OCI-LY3 (cell line): Measurements from ENCODE around the gene CNIH3.

Experiments
- H2AFZ ChIP-seq: fragments of 200-600, 300-600 bp; shearing (Covaris generic); 2 replicates; pipeline ENCODE4 v1.6.0; 2014; ENCODE audit warnings: antibody characterized with exemption, low read depth, low read length
- H3K27ac ChIP-seq: fragments of 200-600, 300-600 bp; sonication (generic); 2 replicates; pipeline ENCODE4 v1.5.1; 2014; ENCODE audit warnings: mild to moderate bottlenecking, low read length, moderate library complexity, mixed read lengths
- H3K27me3 ChIP-seq: fragments of 200-600, 300-600 bp; sonication (generic); 2 replicates; pipeline ENCODE4 v1.6.1; 2014; ENCODE audit warnings: low read depth, low read length, mixed read lengths
- H3K36me3 ChIP-seq: fragments of 200-600, 300-600 bp; sonication (generic); replicated peaks from 2 replicates; pipeline ENCODE3; 2014; ENCODE audit warnings: low read depth, low read length, mixed read lengths
- H3K4me1 ChIP-seq: fragments of 300-600, 200-600 bp; sonication (generic); 2 replicates; pipeline ENCODE4 v1.6.1; 2014; ENCODE audit warnings: low read length, mixed read lengths
- H3K4me2 ChIP-seq: fragments of 200-600, 300-600 bp; sonication (generic); 2 replicates; pipeline ENCODE4 v1.6.1; 2014; ENCODE audit warnings: low read length, mixed read lengths
- H3K4me3 ChIP-seq: fragments of 300-600, 200-600 bp; sonication (generic); 2 replicates; pipeline ENCODE4 v1.5.1; 2014; ENCODE audit warnings: antibody characterized with exemption, mild to moderate bottlenecking, low read length, moderate library complexity
- H3K79me2 ChIP-seq: fragments of 300-600, 200-600 bp; shearing (Covaris generic); 2 replicates; pipeline ENCODE4 v1.6.1; 2014; ENCODE audit warnings: mild to moderate bottlenecking, low read length, mixed read lengths
- H3K9ac ChIP-seq: fragments of 300-600, 200-600 bp; shearing (Covaris generic); 2 replicates; pipeline ENCODE4 v1.6.0; 2014; ENCODE audit warnings: mild to moderate bottlenecking, low read length, moderate library complexity
- H3K9me3 ChIP-seq: fragments of 200-600, 300-600 bp; shearing (Covaris generic); 2 replicates; pipeline ENCODE4 v1.6.1; 2014; ENCODE audit warnings: low read length, mixed read lengths; ENCODE audit not compliant: insufficient read depth
- H4K20me1 ChIP-seq: fragments of 200-600, 300-600 bp; sonication (generic); 2 replicates; pipeline ENCODE4 v1.6.1; 2016; ENCODE audit warnings: low read length, mixed read lengths; ENCODE audit not compliant: insufficient read depth
- CTCF ChIP-seq: fragments of 200-600, 300-600 bp; sonication (generic); IDR thresholded peaks from 2 replicates; pipeline ENCODE4 v1.5.1; 2014; ENCODE audit warnings: antibody characterized with exemption, low read length, low read depth
- EZH2phosphoT487 ChIP-seq: fragments of 200-600 bp; shearing (Covaris generic); IDR thresholded peaks from 2 replicates; pipeline ENCODE4 v1.6.1; 2018; ENCODE audit warnings: antibody characterized with exemption, mixed run types, low read depth

The CNIH3 gene

DNA sequence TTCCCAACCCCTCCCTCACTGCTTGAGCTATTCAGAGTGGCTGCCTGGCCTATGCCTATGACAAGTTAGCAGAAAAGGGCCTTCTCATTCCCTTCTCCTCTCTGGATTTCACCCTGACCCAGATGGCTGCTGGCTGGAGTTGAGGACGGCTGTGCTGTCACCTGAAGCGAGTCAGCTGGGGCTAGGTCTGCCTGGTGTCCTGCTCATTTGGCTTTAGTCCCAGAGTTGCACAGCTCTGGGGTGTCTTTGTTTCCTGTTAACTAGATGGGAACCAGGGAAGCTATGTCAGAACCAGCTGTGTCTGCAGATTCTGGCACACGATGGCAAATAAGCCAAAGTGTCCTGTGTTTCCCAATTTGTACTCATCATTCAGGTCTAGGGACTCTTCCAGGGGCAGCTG, 52.9 kb downstream of the CNIH3 start:
- H3K9me3 ChIP-seq = no peaks in the 10 kb centered on the region
- H3K4me1 ChIP-seq = peaks cover 13% of the 10 kb centered on the region
- no peak overlapping the region for H3K4me3 ChIP-seq
- H3K79me2 ChIP-seq = no peaks in the 10 kb centered on the region
- H3K27ac ChIP-seq = no peak overlapping the region
- H3K4me2 ChIP-seq = no peak overlapping the region
- TF ChIP-seq EZH2phosphoT487 (no peak), CTCF (no peak)
- no peaks in the 10 kb centered on the region for H3K36me3 ChIP-seq
- no peaks in the 10 kb centered on the region for H4K20me1 ChIP-seq
- H3K9ac ChIP-seq = no peak overlapping the region
- H3K27me3 ChIP-seq = 0 out of 2 replicates have a peak, but pooled peaks cover 3% of the 10 kb centered on the region
- no peak overlapping the region for H2AFZ ChIP-seq

GRCh38 chr1:224669403-224669802, 53.3 kb downstream of the CNIH3 start:
- Histone ChIP-seq H3K79me2 (no peaks in the 10 kb centered on the region), H3K4me3 (no peak overlapping the region), H3K36me3 (no peaks in the 10 kb centered on the region), H3K9ac (no peak overlapping the region), H3K27ac (no peak overlapping the region), H3K4me2 (no peak overlapping the region), H2AFZ (no peak overlapping the region), H4K20me1 (no peaks in the 10 kb centered on the region), H3K27me3 (0 out of 2 replicates have a peak, but pooled peaks cover 3% of the 10 kb centered on the region), H3K9me3 (no peaks in the 10 kb centered on the region), H3K4me1 (peaks cover 16% of the 10 kb centered on the region)
- TF ChIP-seq EZH2phosphoT487 (no peak), CTCF (no peak)

GRCh38 chr1:224670506-224670905, 54.4 kb downstream of the CNIH3 start:
- H3K4me2 ChIP-seq = no peak overlapping the region
- H3K9ac ChIP-seq = no peak overlapping the region
- TF ChIP-seq CTCF (no peak), EZH2phosphoT487 (no peak)
- H2AFZ ChIP-seq = no peak overlapping the region
- no peaks in the 10 kb centered on the region for H3K9me3 ChIP-seq
- H3K27ac ChIP-seq = no peak overlapping the region
- H3K79me2 ChIP-seq = no peaks in the 10 kb centered on the region
- 0 out of 2 replicates have a peak, but pooled peaks cover 3% of the 10 kb centered on the region for H3K27me3 ChIP-seq
- H4K20me1 ChIP-seq = no peaks in the 10 kb centered on the region
- no peak overlapping the region for H3K4me3 ChIP-seq
- H3K4me1 ChIP-seq = peaks cover 27% of the 10 kb centered on the region
- no peaks in the 10 kb centered on the region for H3K36me3 ChIP-seq

DNA sequence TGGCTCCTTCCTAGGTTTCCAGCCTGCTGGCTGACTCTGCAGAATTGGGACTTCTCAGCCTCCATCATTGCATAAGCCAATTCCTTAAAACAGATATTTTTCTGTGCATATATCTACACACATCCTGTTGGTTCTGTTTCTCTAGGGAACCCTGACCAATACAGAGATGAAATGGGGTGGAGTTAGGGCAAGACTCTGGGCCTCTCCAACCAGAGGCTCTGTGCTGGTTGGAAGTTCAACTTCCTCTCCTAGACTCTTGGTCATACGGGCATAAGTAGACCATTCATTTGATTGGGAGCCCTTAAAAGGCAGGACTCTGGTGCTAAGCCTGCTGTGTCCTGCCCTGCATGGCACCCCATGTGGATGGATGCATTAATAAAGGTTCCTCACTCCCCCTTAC, 55.0 kb downstream of the CNIH3 start:
- TF ChIP-seq EZH2phosphoT487 (no peak), CTCF (no peak)
- peaks cover 32% of the 10 kb centered on the region for H3K4me1 ChIP-seq
- no peaks in the 10 kb centered on the region for H4K20me1 ChIP-seq
- H3K79me2 ChIP-seq = no peaks in the 10 kb centered on the region
- H3K9ac ChIP-seq = no peak overlapping the region
- 0 out of 2 replicates have a peak, but pooled peaks cover 3% of the 10 kb centered on the region for H3K27me3 ChIP-seq
- H3K36me3 ChIP-seq = no peaks in the 10 kb centered on the region
- H3K27ac ChIP-seq = no peak overlapping the region
- H2AFZ ChIP-seq = no peak overlapping the region
- H3K9me3 ChIP-seq = no peaks in the 10 kb centered on the region
- no peak overlapping the region for H3K4me3 ChIP-seq
- H3K4me2 ChIP-seq = no peak overlapping the region
